ENCODE measurements around the gene TCF23.

TCF23 gene

GRCh38 chr2:27145682-27146081, 3.1 kb upstream of the TCF23 start:
- no peaks in the 10 kb centered on the region for H3K4me1 ChIP-seq (ENCODE audit: control insufficient read depth, low read length)
- no peaks in the 10 kb centered on the region for H3K79me2 ChIP-seq (ENCODE audit: control insufficient read depth, low read length)
- no peak for TF ChIP-seq EZH2phosphoT487 (IDR thresholded peaks at IDR 0.05; ENCODE audit: borderline replicate concordance, low read length)
- TF ChIP-seq, protein P1, sequence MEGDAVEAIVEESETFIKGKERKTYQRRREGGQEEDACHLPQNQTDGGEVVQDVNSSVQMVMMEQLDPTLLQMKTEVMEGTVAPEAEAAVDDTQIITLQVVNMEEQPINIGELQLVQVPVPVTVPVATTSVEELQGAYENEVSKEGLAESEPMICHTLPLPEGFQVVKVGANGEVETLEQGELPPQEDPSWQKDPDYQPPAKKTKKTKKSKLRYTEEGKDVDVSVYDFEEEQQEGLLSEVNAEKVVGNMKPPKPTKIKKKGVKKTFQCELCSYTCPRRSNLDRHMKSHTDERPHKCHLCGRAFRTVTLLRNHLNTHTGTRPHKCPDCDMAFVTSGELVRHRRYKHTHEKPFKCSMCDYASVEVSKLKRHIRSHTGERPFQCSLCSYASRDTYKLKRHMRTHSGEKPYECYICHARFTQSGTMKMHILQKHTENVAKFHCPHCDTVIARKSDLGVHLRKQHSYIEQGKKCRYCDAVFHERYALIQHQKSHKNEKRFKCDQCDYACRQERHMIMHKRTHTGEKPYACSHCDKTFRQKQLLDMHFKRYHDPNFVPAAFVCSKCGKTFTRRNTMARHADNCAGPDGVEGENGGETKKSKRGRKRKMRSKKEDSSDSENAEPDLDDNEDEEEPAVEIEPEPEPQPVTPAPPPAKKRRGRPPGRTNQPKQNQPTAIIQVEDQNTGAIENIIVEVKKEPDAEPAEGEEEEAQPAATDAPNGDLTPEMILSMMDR (IDR thresholded peaks at IDR 0.05; ENCODE audit: low read depth, low read length, poor library complexity, severe bottlenecking): no peak
- no peaks in the 10 kb centered on the region for H3F3A ChIP-seq (ENCODE audit: control insufficient read depth, insufficient read depth)
- H4K20me1 ChIP-seq (ENCODE audit: control insufficient read depth, insufficient read depth, low read depth, low read length): no peaks in the 10 kb centered on the region
- no peaks in the 10 kb centered on the region for H3K9me2 ChIP-seq (replicated peaks; ENCODE audit: control insufficient read depth, low read length)
- no peaks in the 10 kb centered on the region for H3K36me3 ChIP-seq (ENCODE audit: control insufficient read depth, low read length)
- H3K4me2 ChIP-seq (ENCODE audit: low read length): no peak overlapping the region
- no peak overlapping the region for H3K27ac ChIP-seq (ENCODE audit: low read depth, low read length)
- H3K4me3 ChIP-seq (ENCODE audit: low read length): no peak overlapping the region
- peaks cover 12% of the 10 kb centered on the region for H3K27me3 ChIP-seq (ENCODE audit: control insufficient read depth, low read length)
- no peaks in the 10 kb centered on the region for H3K9me3 ChIP-seq (ENCODE audit: control insufficient read depth, insufficient read depth, low read length)

GRCh38 chr2:27147935-27148334, 869 bp upstream of the TCF23 start:
- no peaks in the 10 kb centered on the region for H4K20me1 ChIP-seq (ENCODE audit: control insufficient read depth, insufficient read depth, low read depth, low read length)
- H3K4me1 ChIP-seq (ENCODE audit: control insufficient read depth, low read length): no peaks in the 10 kb centered on the region
- no peaks in the 10 kb centered on the region for H3K9me2 ChIP-seq (replicated peaks; ENCODE audit: control insufficient read depth, low read length)
- H3K27ac ChIP-seq (ENCODE audit: low read depth, low read length): no peak overlapping the region
- H3K27me3 ChIP-seq (ENCODE audit: control insufficient read depth, low read length): peaks cover 11% of the 10 kb centered on the region
- no peaks in the 10 kb centered on the region for H3K9me3 ChIP-seq (ENCODE audit: control insufficient read depth, insufficient read depth, low read length)
- H3F3A ChIP-seq (ENCODE audit: control insufficient read depth, insufficient read depth): no peaks in the 10 kb centered on the region
- no peaks in the 10 kb centered on the region for H3K79me2 ChIP-seq (ENCODE audit: control insufficient read depth, low read length)
- no peak overlapping the region for H3K4me3 ChIP-seq (ENCODE audit: low read length)
- TF ChIP-seq, protein P1 (IDR thresholded peaks at IDR 0.05; ENCODE audit: low read depth, low read length, poor library complexity, severe bottlenecking): no peak
- TF ChIP-seq EZH2phosphoT487 (IDR thresholded peaks at IDR 0.05; ENCODE audit: borderline replicate concordance, low read length): no peak
- H3K4me2 ChIP-seq (ENCODE audit: low read length): no peak overlapping the region
- no peaks in the 10 kb centered on the region for H3K36me3 ChIP-seq (ENCODE audit: control insufficient read depth, low read length)

- Histone ChIP-seq H3K79me2 (ENCODE audit: control insufficient read depth, low read length) (no peaks in the 10 kb centered on the region), H3F3A (ENCODE audit: control insufficient read depth, insufficient read depth) (no peaks in the 10 kb centered on the region), H3K9me3 (ENCODE audit: control insufficient read depth, insufficient read depth, low read length) (no peaks in the 10 kb centered on the region), H3K27ac (ENCODE audit: low read depth, low read length) (no peak overlapping the region), H4K20me1 (ENCODE audit: control insufficient read depth, insufficient read depth, low read depth, low read length) (no peaks in the 10 kb centered on the region), H3K27me3 (ENCODE audit: control insufficient read depth, low read length) (peaks cover 4% of the 10 kb centered on the region; the same call in 1 of the 2 replicates), H3K4me2 (ENCODE audit: low read length) (no peak overlapping the region), H3K4me3 (ENCODE audit: low read length) (no peak overlapping the region), H3K4me1 (ENCODE audit: control insufficient read depth, low read length) (no peaks in the 10 kb centered on the region), H3K9me2 (replicated peaks; ENCODE audit: control insufficient read depth, low read length) (no peaks in the 10 kb centered on the region), H3K36me3 (ENCODE audit: control insufficient read depth, low read length) (no peaks in the 10 kb centered on the region)
- no peak for TF ChIP-seq EZH2phosphoT487 (IDR thresholded peaks at IDR 0.05; ENCODE audit: borderline replicate concordance, low read length)
Observed at GRCh38 chr2:27149570-27150405, 984 bp downstream of the TCF23 start.

- H3K27me3 ChIP-seq (ENCODE audit: control insufficient read depth, low read length): peaks cover under 1% of the 10 kb centered on the region; the same call in 1 of the 2 replicates
- H3K27ac ChIP-seq (ENCODE audit: low read depth, low read length): no peak overlapping the region
- no peaks in the 10 kb centered on the region for H4K20me1 ChIP-seq (ENCODE audit: control insufficient read depth, insufficient read depth, low read depth, low read length)
- no peaks in the 10 kb centered on the region for H3F3A ChIP-seq (ENCODE audit: control insufficient read depth, insufficient read depth)
- H3K9me3 ChIP-seq (ENCODE audit: control insufficient read depth, insufficient read depth, low read length): no peaks in the 10 kb centered on the region
- no peak for TF ChIP-seq EZH2phosphoT487 (IDR thresholded peaks at IDR 0.05; ENCODE audit: borderline replicate concordance, low read length)
- TF ChIP-seq, protein P1 (IDR thresholded peaks at IDR 0.05; ENCODE audit: low read depth, low read length, poor library complexity, severe bottlenecking): no peak
- H3K9me2 ChIP-seq (replicated peaks; ENCODE audit: control insufficient read depth, low read length): no peaks in the 10 kb centered on the region
- H3K4me3 ChIP-seq (ENCODE audit: low read length): no peak overlapping the region
- H3K36me3 ChIP-seq (ENCODE audit: control insufficient read depth, low read length): no peaks in the 10 kb centered on the region
- no peaks in the 10 kb centered on the region for H3K79me2 ChIP-seq (ENCODE audit: control insufficient read depth, low read length)
- no peaks in the 10 kb centered on the region for H3K4me1 ChIP-seq (ENCODE audit: control insufficient read depth, low read length)
- no peak overlapping the region for H3K4me2 ChIP-seq (ENCODE audit: low read length)
Observed at GRCh38 chr2:27150639-27151230, 1.9 kb downstream of the TCF23 start.
